Esophagus muscularis mucosa (tissue), 4 donors: ENCODE results near the gene SEC24D. TPM values are rescaled to one million over a fixed set of nuclear protein-coding genes. Genes with fewer than 3 reads are reported as not detected.
A peak's percentile ranks its signal among the peaks of the same experiment; 100 is the strongest.
"Not testable (repeated sequence)": the region's sequence is repeated elsewhere in the genome, so short reads cannot be mapped to it uniquely, and the experiment has no call there.

Experiments
- DNase-seq: peaks from one replicate; pipeline ENCODE4 v3.0.0-alpha.2; 2017; ENCODE audit errors: extremely low spot score
- H3K27ac ChIP-seq, 4 donors: fragments of 200-600 bp; sonication (generic); replicated peaks in 1 of 4; 1 replicate in 3 of 4; 2 replicates in 1 of 4; pipeline ENCODE4 v1.5.1; 2016 to 2019; ENCODE audit warnings: mild to moderate bottlenecking in 1 of 4
- H3K27me3 ChIP-seq, 4 donors: fragments of 200-600 bp; sonication (generic); one replicate each; pipeline versions ENCODE4 v1.5.1 to v1.6.0; 2016 to 2019
- H3K36me3 ChIP-seq, 4 donors: fragments of 200-600 bp; sonication (generic); one replicate each; pipeline ENCODE4 v1.5.1; 2016 to 2019
- H3K4me1 ChIP-seq, 4 donors: fragments of 200-600 bp; sonication (generic); one replicate each; pipeline ENCODE4 v1.5.1; 2016 to 2019
- H3K4me3 ChIP-seq, 4 donors: fragments of 200-600 bp; sonication (generic); 1 replicate in 2 of 4; 2 replicates in 2 of 4; pipeline ENCODE4 v1.5.1; 2016 to 2019; ENCODE audit warnings: mild to moderate bottlenecking in 4 of 4, moderate library complexity in 1 of 4
- H3K9me3 ChIP-seq, 4 donors: fragments of 200-600 bp; sonication (generic); 1 replicate in 3 of 4; 2 replicates in 1 of 4; pipeline ENCODE4 v1.5.1; 2016 to 2019
- EP300 ChIP-seq: sonication (generic); formaldehyde crosslinking; IDR thresholded peaks from one replicate; pipeline ENCODE4 v1.6.1; 2017; ENCODE audit warnings: antibody characterized with exemption
- POLR2A ChIP-seq: fragments of 450-650 bp; IDR thresholded peaks from one replicate; pipeline ENCODE4 v1.6.1; 2017; ENCODE audit warnings: antibody characterized with exemption, moderate library complexity, mild to moderate bottlenecking, low read depth
- POLR2AphosphoS5 ChIP-seq, 2 donors: sonication (generic); formaldehyde crosslinking; IDR thresholded peaks; one replicate each; pipeline ENCODE4 v1.6.1; 2017; ENCODE audit warnings: antibody characterized with exemption in 2 of 2
- WGBS: methylation state at CpG from one replicate; pipeline ENCODE4 v1.1.5; 2018; 5-methylcytosine and 5-hydroxymethylcytosine counted together
- intact Hi-C: fragments of 100-400 bp; cut with DNase I; formaldehyde crosslinking; loops from one replicate; pipeline ENCODE4 v1.15.1; 2023
- total RNA-seq, 4 donors: library from RNA; depleted of rRNA; stranded (reverse); fragments of >200 nt; gene quantifications; one replicate each; pipeline versions ENCODE4 v1.1.0 to v1.2.1, GENCODE V29; 2016
- TF ChIP-seq, protein P1 (sequence below), 3 experiments: fragments of 200-600 bp in 2 of 3; fragments of 450-650 bp in 1 of 3; sonication (generic) in 2 of 3; IDR thresholded peaks; one replicate each; pipeline ENCODE4 v1.5.1; 2017 to 2019; ENCODE audit warnings: antibody characterized with exemption in 3 of 3, mild to moderate bottlenecking in 2 of 3, moderate library complexity in 1 of 3

The SEC24D gene
- total RNA-seq, 4 donors from 2014 or later = 29.1 to 41.5 (median 37.0) TPM

DNA sequence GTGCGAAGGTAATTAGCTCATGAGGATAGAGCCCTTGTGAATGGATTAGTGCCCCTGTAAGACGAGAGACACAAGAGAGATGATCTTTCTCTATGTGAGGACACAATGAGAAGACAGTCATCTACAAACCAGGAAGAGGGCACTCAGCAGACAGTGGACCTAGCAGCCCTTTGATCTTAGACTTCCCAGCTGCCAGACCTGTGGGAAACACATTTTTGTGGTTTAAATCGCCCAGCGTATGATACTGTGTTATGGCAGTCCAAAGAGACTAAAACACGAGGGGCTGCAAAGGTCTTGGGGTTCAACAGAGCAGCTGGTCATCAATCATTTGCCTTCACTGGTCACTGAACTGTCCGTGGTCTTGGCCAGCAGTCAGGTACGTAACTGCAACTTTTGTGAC is 43.5 kb upstream of the SEC24D start:
- no peak for TF ChIP-seq POLR2AphosphoS5 (IDR thresholded peaks at IDR 0.05)
- TF ChIP-seq POLR2A = no peak
- TF ChIP-seq, protein P1, sequence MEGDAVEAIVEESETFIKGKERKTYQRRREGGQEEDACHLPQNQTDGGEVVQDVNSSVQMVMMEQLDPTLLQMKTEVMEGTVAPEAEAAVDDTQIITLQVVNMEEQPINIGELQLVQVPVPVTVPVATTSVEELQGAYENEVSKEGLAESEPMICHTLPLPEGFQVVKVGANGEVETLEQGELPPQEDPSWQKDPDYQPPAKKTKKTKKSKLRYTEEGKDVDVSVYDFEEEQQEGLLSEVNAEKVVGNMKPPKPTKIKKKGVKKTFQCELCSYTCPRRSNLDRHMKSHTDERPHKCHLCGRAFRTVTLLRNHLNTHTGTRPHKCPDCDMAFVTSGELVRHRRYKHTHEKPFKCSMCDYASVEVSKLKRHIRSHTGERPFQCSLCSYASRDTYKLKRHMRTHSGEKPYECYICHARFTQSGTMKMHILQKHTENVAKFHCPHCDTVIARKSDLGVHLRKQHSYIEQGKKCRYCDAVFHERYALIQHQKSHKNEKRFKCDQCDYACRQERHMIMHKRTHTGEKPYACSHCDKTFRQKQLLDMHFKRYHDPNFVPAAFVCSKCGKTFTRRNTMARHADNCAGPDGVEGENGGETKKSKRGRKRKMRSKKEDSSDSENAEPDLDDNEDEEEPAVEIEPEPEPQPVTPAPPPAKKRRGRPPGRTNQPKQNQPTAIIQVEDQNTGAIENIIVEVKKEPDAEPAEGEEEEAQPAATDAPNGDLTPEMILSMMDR (IDR thresholded peaks at IDR 0.05) = no peak
- no peak overlapping the region for H3K27ac ChIP-seq
- H3K4me3 ChIP-seq = no peak overlapping the region
- H3K4me1 ChIP-seq = no peaks in the 10 kb centered on the region
- H3K9me3 ChIP-seq = no peaks in the 10 kb centered on the region
- H3K27me3 ChIP-seq = no peaks in the 10 kb centered on the region
- WGBS = 82% methylated on average over 7 of the region's 7 CpGs
- intact Hi-C loops = no loop called here
- H3K36me3 ChIP-seq = no peaks in the 10 kb centered on the region
- DNase-seq = no peak

DNA sequence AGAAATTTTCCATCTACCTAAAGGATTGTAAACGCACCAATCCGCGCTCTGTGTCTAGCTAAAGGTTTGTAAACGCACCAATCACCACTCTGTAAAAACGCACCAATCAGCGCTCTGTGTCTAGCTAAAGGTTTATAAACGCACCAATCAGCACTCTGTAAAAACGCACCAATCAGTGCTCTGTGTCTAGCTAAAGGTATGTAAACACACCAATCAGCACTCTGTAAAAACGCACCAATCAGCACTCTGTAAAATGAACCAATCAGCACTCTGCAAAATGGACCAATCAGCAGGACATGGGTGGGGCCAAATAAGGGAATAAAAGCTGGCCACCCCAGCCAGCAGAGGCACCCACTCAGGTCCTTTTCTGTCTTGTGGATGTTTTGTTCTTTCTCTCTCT is 42.6 kb upstream of the SEC24D start:
- H3K27me3 ChIP-seq, DNase-seq, H3K4me3 ChIP-seq, H3K36me3 ChIP-seq, H3K4me1 ChIP-seq, intact Hi-C loops, H3K9me3 ChIP-seq, H3K27ac ChIP-seq: not testable (repeated sequence)
- WGBS = 99% methylated on average over 9 of the region's 9 CpGs

DNA sequence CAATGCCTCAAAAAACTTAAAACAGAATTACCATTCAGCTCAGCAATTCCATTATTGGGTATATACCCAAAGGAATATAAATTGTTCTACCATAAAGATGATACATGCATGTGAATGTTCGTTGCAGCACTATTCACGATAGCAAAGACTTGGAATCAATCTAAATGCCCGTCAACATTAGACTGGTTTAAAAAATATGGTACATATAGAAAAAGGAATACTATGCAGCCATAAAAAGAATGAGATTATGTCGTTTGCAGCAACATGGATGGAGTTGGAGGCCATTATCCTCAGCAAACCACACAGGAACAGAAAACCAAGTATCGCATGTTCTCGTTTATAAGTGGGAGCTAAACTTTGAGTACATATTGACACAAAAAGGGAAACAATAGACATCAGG is 41.9 kb upstream of the SEC24D start:
- WGBS = 93% methylated on average over 6 of the region's 6 CpGs
- DNase-seq = no peak
- Histone ChIP-seq H3K4me1 (no peaks in the 10 kb centered on the region), H3K36me3 (no peaks in the 10 kb centered on the region), H3K27ac (no peak overlapping the region), H3K4me3 (no peak overlapping the region), H3K9me3 (no peaks in the 10 kb centered on the region), H3K27me3 (no peaks in the 10 kb centered on the region)
- intact Hi-C loops = no loop called here
- TF ChIP-seq POLR2AphosphoS5 (IDR thresholded peaks at IDR 0.05) (no peak), POLR2A (no peak), EP300 (no peak)
- TF ChIP-seq, protein P1 (IDR thresholded peaks at IDR 0.05) = no peak

DNA sequence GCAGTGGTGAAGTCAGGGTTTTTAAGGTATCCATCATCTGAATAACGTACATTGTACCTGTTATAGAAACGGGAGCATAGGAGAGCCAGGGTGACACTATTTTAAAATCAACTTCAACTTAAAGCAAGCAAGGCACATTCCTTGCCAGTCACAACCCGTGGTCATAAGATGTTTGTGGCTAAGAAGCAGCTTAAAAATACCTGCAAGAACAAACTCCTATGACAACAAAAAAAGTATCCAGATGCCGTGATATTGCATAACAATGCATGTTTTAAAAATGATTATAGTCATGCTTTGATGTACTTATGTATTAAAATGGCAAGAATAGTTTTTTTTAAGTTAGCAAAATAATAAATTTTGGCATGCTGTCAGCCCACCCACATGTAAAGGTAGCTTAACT is 36.3 kb upstream of the SEC24D start:
- no peak overlapping the region for H3K27ac ChIP-seq
- no peaks in the 10 kb centered on the region for H3K9me3 ChIP-seq
- DNase-seq = no peak
- 87% methylated on average over 4 of the region's 4 CpGs for WGBS
- H3K4me1 ChIP-seq = peaks cover 11 to 14% (median 12%) of the 10 kb centered on the region in 4 donors
- no peak overlapping the region for H3K4me3 ChIP-seq
- no peaks in the 10 kb centered on the region for H3K27me3 ChIP-seq
- intact Hi-C loops = no loop called here
- TF ChIP-seq, protein P1 (IDR thresholded peaks at IDR 0.05) = no peak
- TF ChIP-seq POLR2AphosphoS5 (IDR thresholded peaks at IDR 0.05) = no peak
- no peak for TF ChIP-seq POLR2A
- TF ChIP-seq EP300 = no peak
- no peaks in the 10 kb centered on the region for H3K36me3 ChIP-seq

DNA sequence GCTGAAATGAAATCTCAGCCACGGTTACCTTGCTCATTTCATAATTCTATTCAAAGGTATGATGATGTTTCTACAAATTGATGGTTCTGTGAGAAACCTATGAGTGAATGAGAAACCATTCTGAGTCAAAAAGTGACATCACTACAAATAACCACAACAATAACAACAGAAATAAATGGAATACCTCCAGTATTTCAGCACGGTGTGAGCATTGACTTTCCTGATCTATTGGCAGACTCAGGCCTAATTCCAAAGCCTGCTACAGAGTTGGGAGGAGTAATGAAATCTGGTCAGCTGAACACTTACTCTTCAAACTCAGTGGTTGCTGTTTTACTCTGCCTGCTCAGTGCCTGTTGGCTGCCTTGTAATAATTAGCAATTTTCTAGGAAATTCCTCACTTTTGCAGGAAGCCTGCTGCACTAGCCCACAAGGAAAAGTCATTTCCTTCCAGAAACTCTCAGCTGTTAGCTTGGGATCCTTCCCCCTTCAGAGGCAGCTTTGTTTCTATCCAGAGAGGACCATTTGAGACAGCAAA is 33.9 kb upstream of the SEC24D start:
- no peaks in the 10 kb centered on the region for H3K27me3 ChIP-seq
- WGBS = 46% methylated on average over 2 of the region's 2 CpGs
- H3K27ac ChIP-seq = peak overlapping the region in 3 of 4 donors; percentile 6 to 24 (median 22)
- no peak overlapping the region for H3K4me3 ChIP-seq
- H3K9me3 ChIP-seq = no peaks in the 10 kb centered on the region
- peaks cover 12 to 22% (median 19%) of the 10 kb centered on the region in 4 donors for H3K4me1 ChIP-seq
- DNase-seq = no peak
- no peak for TF ChIP-seq POLR2A
- TF ChIP-seq EP300 = no peak
- TF ChIP-seq POLR2AphosphoS5 (IDR thresholded peaks at IDR 0.05) = no peak
- TF ChIP-seq, protein P1 (IDR thresholded peaks at IDR 0.05) = no peak
- intact Hi-C loops = no loop called here
- no peaks in the 10 kb centered on the region for H3K36me3 ChIP-seq
